NCI-H2107 treated with DMSO at 0.1 percent for 48 hours (cell line): ENCODE results near the gene PLEK.
"Not testable (repeated sequence)": the region's sequence is repeated elsewhere in the genome, so short reads cannot be mapped to it uniquely, and the experiment has no call there.

Source experiments
- DNase-seq: peaks from one replicate; lab custom pipeline; 2025; ENCODE audit not compliant: unreplicated experiment; lab: John Stamatoyannopoulos, UW

PLEK gene

GRCh38 chr2:68365087-68365486, at the start of gene PLEK:
Gene PLEK (plus strand): TSS chr2:68365282. CDS start chr2:68365352, 70 bp downstream.
- no peak for DNase-seq

- no peak for DNase-seq
Observed at GRCh38 chr2:68316111-68316510, 49.0 kb upstream of the PLEK start.

GRCh38 chr2:68317971-68318913, 46.8 kb upstream of the PLEK start:
- DNase-seq = no peak

GRCh38 chr2:68318914-68319397, 46.1 kb upstream of the PLEK start:
- DNase-seq = no peak

GRCh38 chr2:68319398-68320117, 45.5 kb upstream of the PLEK start, which contains the start of gene CNRIP1:
Gene CNRIP1 (minus strand): TSS chr2:68319949. CDS start chr2:68319400, 549 bp downstream.
- DNase-seq = no peak

- DNase-seq = peak; percentile 71
Observed at GRCh38 chr2:68320118-68320641, 44.9 kb upstream of the PLEK start.

GRCh38 chr2:68325056-68325455, 40.0 kb upstream of the PLEK start:
- no peak for DNase-seq

- no peak for DNase-seq
Observed at GRCh38 chr2:68328901-68329300, 36.2 kb upstream of the PLEK start.

GRCh38 chr2:68330691-68331090, 34.4 kb upstream of the PLEK start:
- DNase-seq = no peak

GRCh38 chr2:68333009-68333408, 32.1 kb upstream of the PLEK start:
- no peak for DNase-seq

- DNase-seq = no peak
Observed at GRCh38 chr2:68333931-68334330, 31.2 kb upstream of the PLEK start.

- DNase-seq = no peak
Observed at GRCh38 chr2:68336192-68336591, 28.9 kb upstream of the PLEK start.

GRCh38 chr2:68340226-68341061, 24.6 kb upstream of the PLEK start:
- DNase-seq = no peak

- no peak for DNase-seq
Observed at GRCh38 chr2:68341062-68341329, 24.1 kb upstream of the PLEK start.

- DNase-seq = no peak
Observed at GRCh38 chr2:68341583-68341982, 23.5 kb upstream of the PLEK start.

GRCh38 chr2:68342470-68342869, 22.6 kb upstream of the PLEK start:
- DNase-seq = no peak

- DNase-seq = no peak
Observed at GRCh38 chr2:68344031-68344430, 21.1 kb upstream of the PLEK start.

- DNase-seq = peak; percentile 2
Observed at GRCh38 chr2:68345129-68345875, 19.8 kb upstream of the PLEK start.

- DNase-seq = not testable (repeated sequence)
Observed at GRCh38 chr2:68349091-68349490, 16.0 kb upstream of the PLEK start.

GRCh38 chr2:68351997-68352396, 13.1 kb upstream of the PLEK start:
- no peak for DNase-seq
